Fibroblast of lung (primary cell): ENCODE results near the gene NEXN.

ENCODE experiments used
- EZH2 ChIP-seq: IDR thresholded peaks from 2 replicates; pipeline ENCODE4 v1.5.1; 2012; ENCODE audit warnings: low read length, control low read depth, mild to moderate bottlenecking; ENCODE audit errors: missing control alignments
- TF ChIP-seq, protein P1 (sequence below), 2 donors: IDR thresholded peaks in 1 of 2; conservative IDR thresholded peaks in 1 of 2; 1 replicate in 1 of 2; 2 replicates in 1 of 2; pipeline ENCODE4 v1.5.1; 2011 to 2012; ENCODE audit warnings: low read length in 2 of 2, control low read depth in 1 of 2, inconsistent platforms in 1 of 2, low read depth in 1 of 2, mild to moderate bottlenecking in 1 of 2

DNA sequence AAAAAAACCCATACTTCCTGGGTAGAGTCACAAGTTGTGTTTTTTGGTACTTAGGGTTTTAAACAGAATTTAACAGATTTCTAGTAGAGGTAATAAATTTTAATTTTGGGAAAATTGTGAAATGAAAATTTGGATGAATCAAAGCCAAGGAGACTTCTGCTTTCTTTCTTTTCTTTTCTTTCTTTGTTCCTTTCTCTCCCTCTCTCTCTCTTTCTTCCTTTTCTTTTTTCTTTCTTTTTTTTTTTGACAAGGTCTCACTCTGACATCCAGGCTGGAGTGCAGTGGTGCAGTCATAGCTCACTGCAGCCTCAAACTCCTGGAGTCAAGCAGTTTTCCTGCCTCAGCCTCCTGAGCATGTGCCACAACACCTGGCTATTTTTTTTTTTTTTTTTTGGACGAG lies 46.9 kb upstream of the NEXN start:
- TF ChIP-seq EZH2, result no peak
- TF ChIP-seq, protein P1, sequence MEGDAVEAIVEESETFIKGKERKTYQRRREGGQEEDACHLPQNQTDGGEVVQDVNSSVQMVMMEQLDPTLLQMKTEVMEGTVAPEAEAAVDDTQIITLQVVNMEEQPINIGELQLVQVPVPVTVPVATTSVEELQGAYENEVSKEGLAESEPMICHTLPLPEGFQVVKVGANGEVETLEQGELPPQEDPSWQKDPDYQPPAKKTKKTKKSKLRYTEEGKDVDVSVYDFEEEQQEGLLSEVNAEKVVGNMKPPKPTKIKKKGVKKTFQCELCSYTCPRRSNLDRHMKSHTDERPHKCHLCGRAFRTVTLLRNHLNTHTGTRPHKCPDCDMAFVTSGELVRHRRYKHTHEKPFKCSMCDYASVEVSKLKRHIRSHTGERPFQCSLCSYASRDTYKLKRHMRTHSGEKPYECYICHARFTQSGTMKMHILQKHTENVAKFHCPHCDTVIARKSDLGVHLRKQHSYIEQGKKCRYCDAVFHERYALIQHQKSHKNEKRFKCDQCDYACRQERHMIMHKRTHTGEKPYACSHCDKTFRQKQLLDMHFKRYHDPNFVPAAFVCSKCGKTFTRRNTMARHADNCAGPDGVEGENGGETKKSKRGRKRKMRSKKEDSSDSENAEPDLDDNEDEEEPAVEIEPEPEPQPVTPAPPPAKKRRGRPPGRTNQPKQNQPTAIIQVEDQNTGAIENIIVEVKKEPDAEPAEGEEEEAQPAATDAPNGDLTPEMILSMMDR (conservative IDR thresholded peaks at IDR 0.05 in 1 of 2, IDR thresholded peaks at IDR 0.05 in 1 of 2; ENCODE audit: low read depth in 1 of 2, low read length in 2 of 2), result no peak
